LNCAP (cell line): Measurements from ENCODE around the gene WWOX.
A peak's percentile ranks its signal among the peaks of the same experiment; 100 is the strongest.

Experiments
- CTCF ChIP-seq: fragments of 450-650 bp; IDR thresholded peaks from 2 replicates; pipeline ENCODE4 v1.5.1; 2017; ENCODE audit warnings: mild to moderate bottlenecking

The WWOX gene

GRCh38 chr16:78915811-78916345 is 816.4 kb downstream of the WWOX start:
- no peak for TF ChIP-seq CTCF

GRCh38 chr16:78916928-78917545 is 817.6 kb downstream of the WWOX start:
- TF ChIP-seq CTCF = no peak

GRCh38 chr16:78918805-78919305 is 819.4 kb downstream of the WWOX start:
- no peak for TF ChIP-seq CTCF

- no peak for TF ChIP-seq CTCF
Observed at GRCh38 chr16:78919852-78920251, 820.4 kb downstream of the WWOX start.

GRCh38 chr16:78920621-78921020 is 821.2 kb downstream of the WWOX start:
- TF ChIP-seq CTCF = no peak

- TF ChIP-seq CTCF = peak; percentile 54; the same call in 1 of the 2 replicates
Observed at GRCh38 chr16:78925083-78925767, 825.8 kb downstream of the WWOX start.

GRCh38 chr16:78926723-78927210 is 827.3 kb downstream of the WWOX start:
- TF ChIP-seq CTCF = no peak
